PFSK-1 (cell line): ENCODE measurements around the gene ZC3H12C.

Source experiments
- FOXP2 ChIP-seq: optimal IDR thresholded peaks from 2 replicates; pipeline ENCODE3; 2011; ENCODE audit warnings: borderline replicate concordance, control low read depth, inconsistent platforms; ENCODE audit not compliant: insufficient read depth; ENCODE audit errors: extremely low read length, extremely low read depth
- POLR2AphosphoS5 ChIP-seq: IDR thresholded peaks from 2 replicates; pipeline ENCODE4 v1.6.1; 2012; ENCODE audit warnings: low read depth, mild to moderate bottlenecking, control low read depth, low read length, moderate library complexity
- SIN3A ChIP-seq: IDR thresholded peaks from 2 replicates; pipeline ENCODE4 v1.6.1; 2012; ENCODE audit warnings: mild to moderate bottlenecking, low read length, moderate library complexity, borderline replicate concordance; ENCODE audit not compliant: insufficient read depth
- TAF1 ChIP-seq: IDR thresholded peaks from 2 replicates; pipeline ENCODE4 v1.6.1; 2012; ENCODE audit warnings: low read length, control low read depth, borderline replicate concordance; ENCODE audit not compliant: insufficient read depth
- TF ChIP-seq, protein P1 (sequence below), 2 experiments: IDR thresholded peaks; 2 replicates each; pipeline versions ENCODE4 v1.6.1 to v1.8.0; 2011 to 2012; ENCODE audit warnings: low read depth in 2 of 2, low read length in 2 of 2, control low read depth in 1 of 2, inconsistent platforms in 1 of 2, mild to moderate bottlenecking in 1 of 2, moderate library complexity in 1 of 2; ENCODE audit not compliant: insufficient read depth in 1 of 2

The ZC3H12C gene

DNA sequence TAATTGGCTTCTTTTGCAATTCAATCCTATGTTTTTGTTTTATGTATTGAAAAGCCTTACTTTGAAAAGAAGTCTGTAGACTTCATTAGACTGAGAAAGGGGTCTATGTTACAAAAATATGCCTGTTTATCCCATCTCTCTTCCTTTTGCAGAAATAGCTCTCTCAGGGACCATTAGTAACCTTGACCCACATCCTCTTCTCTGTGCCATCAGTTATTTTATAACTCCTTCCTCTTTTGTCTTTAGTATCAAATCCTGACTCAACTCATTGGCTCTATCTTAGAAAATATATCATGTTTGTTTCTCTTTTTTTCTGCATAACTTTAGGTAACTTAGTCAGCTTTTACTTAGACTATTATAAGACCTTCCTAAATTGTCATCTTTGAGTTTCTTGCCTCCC is 20.3 kb downstream of the ZC3H12C start:
- no peak for TF ChIP-seq POLR2AphosphoS5
- no peak for TF ChIP-seq SIN3A
- TF ChIP-seq TAF1: no peak
- TF ChIP-seq, protein P1, sequence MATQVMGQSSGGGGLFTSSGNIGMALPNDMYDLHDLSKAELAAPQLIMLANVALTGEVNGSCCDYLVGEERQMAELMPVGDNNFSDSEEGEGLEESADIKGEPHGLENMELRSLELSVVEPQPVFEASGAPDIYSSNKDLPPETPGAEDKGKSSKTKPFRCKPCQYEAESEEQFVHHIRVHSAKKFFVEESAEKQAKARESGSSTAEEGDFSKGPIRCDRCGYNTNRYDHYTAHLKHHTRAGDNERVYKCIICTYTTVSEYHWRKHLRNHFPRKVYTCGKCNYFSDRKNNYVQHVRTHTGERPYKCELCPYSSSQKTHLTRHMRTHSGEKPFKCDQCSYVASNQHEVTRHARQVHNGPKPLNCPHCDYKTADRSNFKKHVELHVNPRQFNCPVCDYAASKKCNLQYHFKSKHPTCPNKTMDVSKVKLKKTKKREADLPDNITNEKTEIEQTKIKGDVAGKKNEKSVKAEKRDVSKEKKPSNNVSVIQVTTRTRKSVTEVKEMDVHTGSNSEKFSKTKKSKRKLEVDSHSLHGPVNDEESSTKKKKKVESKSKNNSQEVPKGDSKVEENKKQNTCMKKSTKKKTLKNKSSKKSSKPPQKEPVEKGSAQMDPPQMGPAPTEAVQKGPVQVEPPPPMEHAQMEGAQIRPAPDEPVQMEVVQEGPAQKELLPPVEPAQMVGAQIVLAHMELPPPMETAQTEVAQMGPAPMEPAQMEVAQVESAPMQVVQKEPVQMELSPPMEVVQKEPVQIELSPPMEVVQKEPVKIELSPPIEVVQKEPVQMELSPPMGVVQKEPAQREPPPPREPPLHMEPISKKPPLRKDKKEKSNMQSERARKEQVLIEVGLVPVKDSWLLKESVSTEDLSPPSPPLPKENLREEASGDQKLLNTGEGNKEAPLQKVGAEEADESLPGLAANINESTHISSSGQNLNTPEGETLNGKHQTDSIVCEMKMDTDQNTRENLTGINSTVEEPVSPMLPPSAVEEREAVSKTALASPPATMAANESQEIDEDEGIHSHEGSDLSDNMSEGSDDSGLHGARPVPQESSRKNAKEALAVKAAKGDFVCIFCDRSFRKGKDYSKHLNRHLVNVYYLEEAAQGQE (IDR thresholded peaks at IDR 0.05; ENCODE audit: insufficient read depth in 1 of 2, low read depth in 2 of 2, low read length in 2 of 2): no peak

DNA sequence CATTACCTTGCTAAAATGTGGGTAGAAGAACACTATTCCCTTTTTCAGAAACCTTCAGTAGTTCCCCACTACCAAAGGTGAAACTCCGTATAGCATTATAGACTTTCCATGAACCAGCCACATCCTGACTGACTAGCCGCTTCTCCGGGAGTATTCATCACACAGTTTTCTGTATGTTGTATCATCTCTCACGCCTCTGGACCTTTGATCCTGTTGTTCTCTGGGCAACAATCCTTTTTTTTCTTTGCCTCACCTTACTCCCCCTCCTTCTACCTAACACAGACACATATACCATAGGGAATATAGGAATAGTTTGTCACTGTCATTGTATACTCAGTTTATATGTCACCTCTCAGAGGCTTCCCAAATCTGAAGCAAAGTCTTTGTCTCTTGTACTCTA is 20.8 kb downstream of the ZC3H12C start:
- TF ChIP-seq, protein P1 (IDR thresholded peaks at IDR 0.05; ENCODE audit: insufficient read depth in 1 of 2, low read depth in 2 of 2, low read length in 2 of 2): no peak
- TF ChIP-seq TAF1 (no peak), FOXP2 (no peak), POLR2AphosphoS5 (no peak), SIN3A (no peak)

DNA sequence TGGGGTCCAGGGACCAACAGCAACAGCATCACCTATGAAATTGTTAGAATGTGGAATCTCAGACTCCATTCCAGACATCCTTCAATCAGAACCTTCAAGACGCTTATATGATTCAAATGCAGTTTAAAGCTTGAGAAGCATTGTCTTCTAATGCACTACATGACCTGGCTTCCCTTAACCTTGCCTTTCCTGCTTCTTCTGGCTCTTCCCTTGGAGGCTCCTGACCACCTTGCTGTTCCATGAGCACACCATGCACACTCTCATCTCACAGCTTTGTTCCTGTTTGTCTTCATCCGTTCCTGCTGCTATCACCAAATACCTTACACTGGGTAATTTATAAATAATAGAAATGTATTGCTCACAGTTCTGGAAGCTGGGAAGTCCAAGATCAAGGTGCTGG is 26.1 kb downstream of the ZC3H12C start:
- TF ChIP-seq TAF1 (no peak), POLR2AphosphoS5 (no peak), FOXP2 (no peak), SIN3A (no peak)
- TF ChIP-seq, protein P1 (IDR thresholded peaks at IDR 0.05; ENCODE audit: insufficient read depth in 1 of 2, low read depth in 2 of 2, low read length in 2 of 2): no peak

DNA sequence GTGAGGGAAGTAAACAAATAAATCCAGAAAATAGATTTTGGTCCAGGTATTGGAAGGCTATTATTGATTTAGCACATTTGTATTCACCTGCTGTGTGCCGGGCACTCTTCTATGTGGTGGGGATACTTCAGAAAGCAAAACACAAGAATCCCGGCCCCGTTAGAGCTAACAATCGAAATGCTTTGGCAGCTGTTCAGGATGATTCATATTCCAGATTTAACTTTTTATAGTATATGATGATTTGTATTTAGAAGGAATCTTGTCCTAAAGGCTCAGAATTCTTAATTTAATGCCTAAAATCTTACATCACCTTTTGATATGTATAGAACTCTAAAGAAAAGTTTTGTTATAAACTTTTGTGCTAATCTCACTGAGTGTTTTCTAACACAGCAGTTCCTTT is 28.0 kb downstream of the ZC3H12C start:
- TF ChIP-seq SIN3A: no peak
- TF ChIP-seq TAF1: no peak
- no peak for TF ChIP-seq POLR2AphosphoS5
- TF ChIP-seq FOXP2: no peak
- TF ChIP-seq, protein P1 (IDR thresholded peaks at IDR 0.05; ENCODE audit: insufficient read depth in 1 of 2, low read depth in 2 of 2, low read length in 2 of 2): no peak

DNA sequence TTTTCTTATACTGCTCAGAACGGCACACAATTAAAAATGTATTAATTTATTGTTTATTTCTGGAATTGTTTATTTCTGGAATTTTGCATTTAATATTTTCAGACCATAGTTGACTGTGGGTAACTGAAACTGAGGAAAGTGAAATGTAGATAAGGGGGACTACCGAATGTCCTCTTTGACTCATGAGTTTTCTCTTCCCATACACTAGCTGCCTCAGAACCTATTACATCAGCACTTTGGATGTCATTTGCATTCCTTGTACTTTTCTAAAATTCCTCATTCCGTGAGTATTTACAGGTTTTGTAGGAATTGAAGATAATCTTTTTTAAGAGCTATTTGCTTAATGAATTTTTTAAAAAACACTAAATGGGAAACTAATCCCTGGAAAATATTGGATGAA is 29.8 kb downstream of the ZC3H12C start:
- TF ChIP-seq TAF1 (no peak), POLR2AphosphoS5 (no peak), FOXP2 (no peak), SIN3A (no peak)
- TF ChIP-seq, protein P1 (IDR thresholded peaks at IDR 0.05; ENCODE audit: insufficient read depth in 1 of 2, low read depth in 2 of 2, low read length in 2 of 2): no peak
